Osteoblast (primary cell): ENCODE data around the gene PRAMEF10. TPM values are rescaled to one million over a fixed set of nuclear protein-coding genes. Genes with fewer than 3 reads are reported as not detected.
"Not testable (repeated sequence)": the region's sequence is repeated elsewhere in the genome, so short reads cannot be mapped to it uniquely, and the experiment has no call there.

Source experiments
- DNase-seq: peaks from one replicate; pipeline ENCODE4 v3.0.0; 2011; ENCODE audit warnings: low spot score, mixed read lengths; ENCODE audit not compliant: insufficient read length; ENCODE audit errors: missing footprints
- H2AFZ ChIP-seq: 2 replicates; pipeline ENCODE4 v1.6.0; 2011; ENCODE audit warnings: mild to moderate bottlenecking, low read length
- H3K27ac ChIP-seq: 2 replicates; pipeline ENCODE4 v1.5.1; 2011; ENCODE audit warnings: mild to moderate bottlenecking, low read depth, low read length, moderate library complexity
- H3K27me3 ChIP-seq: 2 replicates; pipeline ENCODE4 v1.6.0; 2012; ENCODE audit warnings: mild to moderate bottlenecking, control low read depth, inconsistent platforms, low read length, moderate library complexity; ENCODE audit not compliant: insufficient read depth
- H3K36me3 ChIP-seq: 2 replicates; pipeline ENCODE4 v1.5.1; 2011; ENCODE audit warnings: mild to moderate bottlenecking, low read length, control low read depth, moderate library complexity; ENCODE audit not compliant: insufficient read depth
- H3K4me1 ChIP-seq: 2 replicates; pipeline ENCODE4 v1.5.1; 2011; ENCODE audit warnings: mild to moderate bottlenecking, low read length, control low read depth, moderate library complexity; ENCODE audit not compliant: insufficient read depth
- H3K4me2 ChIP-seq: 2 replicates; pipeline ENCODE4 v1.6.0; 2011; ENCODE audit warnings: mild to moderate bottlenecking, low read length; ENCODE audit not compliant: insufficient read depth
- H3K4me3 ChIP-seq: fragments of 200-600 bp; sonication (generic); 3 replicates; pipeline ENCODE4 v1.5.1; 2012; ENCODE audit warnings: mild to moderate bottlenecking, low read length, inconsistent platforms; ENCODE audit not compliant: insufficient read depth
- H3K79me2 ChIP-seq: 2 replicates; pipeline ENCODE4 v1.6.0; 2012; ENCODE audit warnings: mild to moderate bottlenecking, low read length, control low read depth, inconsistent platforms; ENCODE audit not compliant: insufficient read depth
- H3K9me3 ChIP-seq: 2 replicates; pipeline ENCODE4 v1.5.1; 2011; ENCODE audit warnings: low read depth, low read length, control low read depth
- H4K20me1 ChIP-seq: 2 replicates; pipeline ENCODE4 v1.6.0; 2012; ENCODE audit warnings: mild to moderate bottlenecking, low read length, control low read depth; ENCODE audit not compliant: insufficient read depth
- CTCF ChIP-seq: IDR thresholded peaks from 2 replicates; pipeline ENCODE4 v1.5.1; 2011; ENCODE audit warnings: mild to moderate bottlenecking, low read depth, low read length, moderate library complexity; ENCODE audit errors: extremely low read depth
- small RNA-seq: library from RNA; depleted of rRNA; stranded (forward); fragments of <200 nt; gene quantifications from one replicate; pipeline ENCODE3, GENCODE V24; 2012
- total RNA-seq: library from RNA; depleted of rRNA; stranded (reverse); fragments of >200 nt; gene quantifications from 2 replicates; pipeline ENCODE4 v1.2.3, GENCODE V29; 2012

PRAMEF10 gene
- total RNA-seq, 1 donor, result not detected

DNA sequence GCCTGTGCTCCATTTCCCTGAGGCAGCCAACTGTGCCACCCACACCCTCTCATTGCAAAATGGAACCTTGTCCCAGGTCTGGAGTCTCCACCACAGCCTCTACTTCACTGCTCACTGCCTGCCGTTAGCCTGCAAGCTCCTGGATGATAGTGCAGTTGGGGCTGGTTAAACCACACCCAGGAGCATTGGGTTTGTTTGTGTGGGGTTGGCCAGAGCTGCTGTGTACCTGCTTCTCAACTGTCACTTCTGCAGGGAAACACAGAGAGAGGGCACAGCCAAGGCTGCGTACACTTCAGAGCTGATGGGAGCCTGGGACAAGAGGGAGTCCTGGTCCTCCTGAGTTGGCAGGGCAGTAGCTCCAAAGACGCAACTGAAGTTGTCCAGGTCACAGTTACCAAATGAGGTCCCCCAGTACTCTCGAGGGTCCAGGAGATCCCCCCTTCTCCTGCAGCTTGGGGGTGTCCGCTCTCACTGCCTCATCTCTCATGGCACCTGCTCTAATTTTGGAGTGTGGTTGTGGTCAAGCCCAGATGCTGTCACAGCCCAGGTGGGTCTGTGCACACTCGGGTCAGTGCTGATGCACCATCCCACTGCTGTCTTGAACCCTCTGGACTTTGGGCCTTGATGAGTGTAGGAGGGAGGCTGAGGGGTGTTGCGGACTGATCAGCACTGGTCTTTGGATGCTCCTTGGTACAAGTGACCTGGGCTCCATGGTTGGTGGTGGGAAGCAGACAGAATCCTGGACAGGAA is 34.8 kb downstream of the PRAMEF10 start:
- H3K79me2 ChIP-seq, H3K9me3 ChIP-seq, DNase-seq, H3K36me3 ChIP-seq, H3K4me2 ChIP-seq, H3K4me1 ChIP-seq, H3K27ac ChIP-seq, H4K20me1 ChIP-seq, H2AFZ ChIP-seq, H3K27me3 ChIP-seq, H3K4me3 ChIP-seq: not testable (repeated sequence)

- DNase-seq, H3K4me2 ChIP-seq, H4K20me1 ChIP-seq, H3K27ac ChIP-seq, H3K9me3 ChIP-seq, H3K36me3 ChIP-seq, H3K4me1 ChIP-seq, H3K4me3 ChIP-seq, H3K79me2 ChIP-seq, H3K27me3 ChIP-seq, H2AFZ ChIP-seq: not testable (repeated sequence)
Observed at GRCh38 chr1:12856786-12857185, 41.3 kb downstream of the PRAMEF10 start, which contains the start of gene PRAMEF2. PRAMEF2 (plus strand) TSS chr1:12857086; CDS start chr1:12859010, 1,924 bp downstream.

DNA sequence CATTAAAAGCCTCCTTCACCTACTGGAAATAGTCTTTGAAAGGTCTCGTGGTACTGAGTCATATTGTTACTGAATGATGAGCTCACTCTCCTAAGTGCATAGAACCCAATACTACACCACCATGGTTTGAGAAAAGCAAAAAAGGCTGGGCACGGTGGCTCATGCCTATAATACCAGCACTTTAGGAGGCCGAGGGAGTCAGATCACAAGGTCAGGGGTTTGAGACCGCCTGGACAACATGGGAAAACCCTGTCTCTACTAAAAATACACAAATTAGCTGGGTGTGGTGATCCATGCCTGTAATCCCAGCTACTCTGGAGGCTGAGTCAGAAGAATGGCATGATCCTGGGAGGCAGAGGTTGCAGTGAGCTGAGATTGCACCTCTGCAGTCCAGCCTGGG is 46.3 kb downstream of the PRAMEF10 start:
- Histone ChIP-seq H2AFZ (no peak overlapping the region), H3K36me3 (no peaks in the 10 kb centered on the region), H3K4me1 (no peaks in the 10 kb centered on the region), H3K9me3 (no peaks in the 10 kb centered on the region), H3K79me2 (no peaks in the 10 kb centered on the region), H3K27me3 (no peaks in the 10 kb centered on the region), H3K27ac (no peak overlapping the region), H3K4me3 (no peak overlapping the region), H4K20me1 (no peaks in the 10 kb centered on the region), H3K4me2 (no peak overlapping the region)
- DNase-seq, result no peak
- TF ChIP-seq CTCF, result no peak

DNA sequence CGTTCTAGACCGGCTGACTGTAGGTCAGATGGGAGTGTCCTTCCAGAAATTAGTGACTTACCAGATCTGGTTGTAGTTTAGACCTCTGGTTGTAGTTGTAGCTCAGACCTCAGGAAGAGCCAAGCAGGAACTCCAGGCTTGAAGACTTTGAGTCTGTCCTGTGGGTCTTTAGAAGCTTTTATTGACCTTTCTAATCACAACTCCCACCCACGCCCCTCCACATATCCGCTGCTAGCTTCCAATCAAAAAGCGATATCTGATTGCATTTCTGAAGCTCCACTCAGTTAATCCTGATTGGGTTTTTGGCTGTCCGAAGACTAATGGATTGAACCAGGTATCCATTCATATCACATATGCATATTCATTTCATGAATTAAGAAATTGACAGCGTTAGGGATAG is 49.5 kb downstream of the PRAMEF10 start, which contains the start of gene HNRNPCL1:
TSS of gene HNRNPCL1 (minus strand) at position 101 of the 400 bp plus-strand sequence. CDS start 431 bp downstream, outside the sequence.
- not testable (repeated sequence) for H3K9me3 ChIP-seq, DNase-seq, H3K27ac ChIP-seq, H3K27me3 ChIP-seq, H3K4me3 ChIP-seq, H3K4me1 ChIP-seq, H4K20me1 ChIP-seq, H3K4me2 ChIP-seq, H2AFZ ChIP-seq, H3K36me3 ChIP-seq, H3K79me2 ChIP-seq

Small RNA genes lying within 50 kb of the gene (small RNA-seq; reads per million reads assigned to genes)
- not detected for gene RNU6-1072P

Other genes starting within 250 kb of the PRAMEF10 start
- gene AADACL3, start 182.2 kb downstream of the PRAMEF10 start, total RNA-seq, result not detected in 2 replicates
- gene CFAP107, start 152.1 kb downstream of the PRAMEF10 start, total RNA-seq, result not detected in 2 replicates
- gene PRAMEF12, start 124.5 kb downstream of the PRAMEF10 start, total RNA-seq, result not detected in 2 replicates
- gene PRAMEF1, start 106.9 kb downstream of the PRAMEF10 start, total RNA-seq, result not detected in 2 replicates
- gene PRAMEF11, start 66.9 kb downstream of the PRAMEF10 start, total RNA-seq, result not detected in 2 replicates
- gene HNRNPCL1, start 49.5 kb downstream of the PRAMEF10 start, total RNA-seq, result not detected in 2 replicates
- gene PRAMEF2, start 41.2 kb downstream of the PRAMEF10 start, total RNA-seq, result not detected in 2 replicates
- not detected in 2 replicates for gene PRAMEF4, start 12.1 kb downstream of the PRAMEF10 start, total RNA-seq
- not detected in 2 replicates for gene PRAMEF7, start 18.3 kb upstream of the PRAMEF10 start, total RNA-seq
- gene PRAMEF6, start 49.3 kb upstream of the PRAMEF10 start, total RNA-seq, result not detected in 2 replicates
- gene PRAMEF27, start 158.3 kb upstream of the PRAMEF10 start, total RNA-seq, result not detected in 2 replicates
- gene HNRNPCL3, start 162.5 kb upstream of the PRAMEF10 start, total RNA-seq, result not detected in 2 replicates
- not detected in 2 replicates for gene PRAMEF25, start 172.5 kb upstream of the PRAMEF10 start, total RNA-seq
- gene HNRNPCL2, start 218.6 kb upstream of the PRAMEF10 start, total RNA-seq, result not detected in 2 replicates